HepG2 (cell line): ENCODE results near the gene FAM83D. TPM values are rescaled to one million over a fixed set of nuclear protein-coding genes. Genes with fewer than 3 reads are reported as not detected.

Experiments used
- CERS6 ChIP-seq: sonication (generic); formaldehyde crosslinking; IDR thresholded peaks from 2 replicates; pipeline ENCODE4 v1.5.0; 2020; ENCODE audit warnings: missing genetic modification reagents
- CREBL2 ChIP-seq: sonication (generic); formaldehyde crosslinking; IDR thresholded peaks from 2 replicates; pipeline ENCODE4 v1.8.1; 2023; ENCODE audit warnings: missing genetic modification reagents, mild to moderate bottlenecking, borderline replicate concordance
- FOXK1 ChIP-seq: sonication (generic); formaldehyde crosslinking; IDR thresholded peaks from 2 replicates; pipeline ENCODE4 v1.4.0; 2020; ENCODE audit warnings: low read depth, missing genetic modification reagents, borderline replicate concordance
- GTF2F1 ChIP-seq: fragments of 150-350 bp; IDR thresholded peaks from 2 replicates; pipeline ENCODE4 v1.6.1; 2014; ENCODE audit warnings: low read length
- KAT2B ChIP-seq: fragments of 150-350 bp; IDR thresholded peaks from 2 replicates; pipeline ENCODE4 v1.6.1; 2014; ENCODE audit warnings: low read depth, low read length, borderline replicate concordance
- MAFF ChIP-seq: IDR thresholded peaks from 2 replicates; pipeline ENCODE4 v1.6.1; 2011; ENCODE audit warnings: low read depth, low read length, improper control_type of control experiment
- MYC ChIP-seq: sonication (generic); formaldehyde crosslinking; IDR thresholded peaks from 2 replicates; pipeline ENCODE4 v1.9.0; 2021; ENCODE audit warnings: missing genetic modification reagents, borderline replicate concordance
- PRPF4 ChIP-seq: fragments of 200-400 bp; formaldehyde crosslinking; IDR thresholded peaks from 2 replicates; pipeline ENCODE4 v1.6.1; 2016; ENCODE audit warnings: low read length, low read depth; ENCODE audit not compliant: poor library complexity, severe bottlenecking
- TBX3 ChIP-seq: fragments of 450-650 bp; IDR thresholded peaks from 2 replicates; pipeline ENCODE4 v1.6.1; 2017; ENCODE audit warnings: antibody characterized with exemption, mild to moderate bottlenecking, inconsistent platforms, borderline replicate concordance
- TEAD3 ChIP-seq: optimal IDR thresholded peaks from 2 replicates; pipeline ENCODE3; 2016; ENCODE audit warnings: borderline replicate concordance
- ZNF121 ChIP-seq: sonication (generic); formaldehyde crosslinking; IDR thresholded peaks from 2 replicates; pipeline ENCODE4 v1.5.0; 2020; ENCODE audit warnings: mild to moderate bottlenecking, missing genetic modification reagents
- ZNF280B ChIP-seq: sonication (generic); formaldehyde crosslinking; IDR thresholded peaks from 2 replicates; pipeline ENCODE4 v1.5.0; 2020; ENCODE audit warnings: missing genetic modification reagents, mild to moderate bottlenecking, borderline replicate concordance
- ZNF383 ChIP-seq: sonication (generic); formaldehyde crosslinking; IDR thresholded peaks from 2 replicates; pipeline ENCODE4 v1.4.0; 2020; ENCODE audit warnings: missing genetic modification reagents, mild to moderate bottlenecking, borderline replicate concordance
- ZNF713 ChIP-seq: sonication (generic); formaldehyde crosslinking; IDR thresholded peaks from 2 replicates; pipeline ENCODE4 v1.4.0; 2020; ENCODE audit warnings: mild to moderate bottlenecking, missing genetic modification reagents
- ZSCAN22 ChIP-seq: sonication (generic); formaldehyde crosslinking; IDR thresholded peaks from 2 replicates; pipeline ENCODE4 v1.4.0; 2020; ENCODE audit warnings: mild to moderate bottlenecking, missing genetic modification reagents
- polyA plus RNA-seq, 8 experiments: library from polyadenylated mRNA; depleted of rRNA in 3 of 8; stranded (reverse) in 7 of 8; unstranded in 1 of 8; fragments of >200 nt; fragmentation: Illumina TruSeq in 4 of 8; extraction: Trizol in 4 of 8; gene quantifications; 2 replicates each; pipeline versions ENCODE4 v1.2.1 to v1.2.3, GENCODE V29; 2011 to 2016; ENCODE audit warnings: low read depth in 4 of 8, missing spikeins in 1 of 8, mixed read lengths in 1 of 8; ENCODE audit not compliant: insufficient read depth in 1 of 8
- total RNA-seq, 5 experiments: library from RNA; depleted of rRNA; stranded (reverse); fragments of >200 nt; fragmentation: Illumina TruSeq; extraction: Trizol; gene quantifications; 2 replicates each; pipeline ENCODE4 v1.2.3, GENCODE V29; 2016; ENCODE audit warnings: low read depth in 1 of 5
- TF ChIP-seq, protein P1 (sequence below): sonication (generic); formaldehyde crosslinking; IDR thresholded peaks from 2 replicates; pipeline ENCODE4 v1.5.1; 2020; ENCODE audit warnings: missing genetic modification reagents, mild to moderate bottlenecking, borderline replicate concordance
- TF ChIP-seq, protein P2 (sequence below): sonication (generic); formaldehyde crosslinking; IDR thresholded peaks from 2 replicates; pipeline ENCODE4 v1.5.1; 2020; ENCODE audit warnings: mild to moderate bottlenecking, missing genetic modification reagents, moderate library complexity

FAM83D gene
- total and polyA plus RNA-seq, 2 of the 13 experiments (the other 11 are each of a cell fraction or from before 2014, with no cell fraction given), result 51.4 to 64.0 TPM

DNA sequence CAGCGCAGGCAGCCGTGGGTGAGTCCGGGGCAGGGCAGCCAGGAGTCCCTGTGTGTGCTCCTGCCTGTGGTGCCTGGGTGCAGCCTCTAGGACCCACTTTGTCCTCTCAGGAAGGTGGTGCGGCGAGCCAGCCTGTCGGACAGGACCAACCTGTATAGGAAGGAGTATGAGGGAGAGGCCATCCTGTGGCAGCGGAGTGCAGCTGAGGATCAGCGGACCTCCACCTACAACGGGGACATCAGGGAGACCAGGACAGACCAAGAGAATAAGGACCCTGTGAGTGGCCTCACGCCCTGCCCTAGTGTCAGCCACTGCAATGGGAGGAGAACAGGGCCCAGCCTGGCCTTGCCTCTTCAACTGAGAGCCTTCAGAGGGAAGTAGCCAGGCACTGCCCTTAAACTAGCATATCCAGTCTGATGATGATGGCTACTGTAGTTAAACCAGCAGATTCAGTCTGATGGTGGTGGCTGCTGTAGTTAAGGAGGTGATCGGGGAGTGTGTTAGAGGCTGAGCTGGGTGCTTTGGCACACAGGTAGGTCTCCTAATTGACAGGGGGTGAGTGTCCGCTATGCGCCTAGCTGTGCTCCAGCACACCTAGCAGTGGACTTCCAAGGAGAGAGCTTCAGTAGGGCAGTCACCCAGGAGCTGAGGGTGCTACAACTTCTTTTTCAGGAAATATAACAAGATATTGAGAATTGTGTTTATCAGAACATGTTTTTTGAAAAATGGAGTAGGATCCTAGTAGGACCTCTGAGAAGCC lies 18.1 kb upstream of the FAM83D start (continued):
- TF ChIP-seq, protein P1, sequence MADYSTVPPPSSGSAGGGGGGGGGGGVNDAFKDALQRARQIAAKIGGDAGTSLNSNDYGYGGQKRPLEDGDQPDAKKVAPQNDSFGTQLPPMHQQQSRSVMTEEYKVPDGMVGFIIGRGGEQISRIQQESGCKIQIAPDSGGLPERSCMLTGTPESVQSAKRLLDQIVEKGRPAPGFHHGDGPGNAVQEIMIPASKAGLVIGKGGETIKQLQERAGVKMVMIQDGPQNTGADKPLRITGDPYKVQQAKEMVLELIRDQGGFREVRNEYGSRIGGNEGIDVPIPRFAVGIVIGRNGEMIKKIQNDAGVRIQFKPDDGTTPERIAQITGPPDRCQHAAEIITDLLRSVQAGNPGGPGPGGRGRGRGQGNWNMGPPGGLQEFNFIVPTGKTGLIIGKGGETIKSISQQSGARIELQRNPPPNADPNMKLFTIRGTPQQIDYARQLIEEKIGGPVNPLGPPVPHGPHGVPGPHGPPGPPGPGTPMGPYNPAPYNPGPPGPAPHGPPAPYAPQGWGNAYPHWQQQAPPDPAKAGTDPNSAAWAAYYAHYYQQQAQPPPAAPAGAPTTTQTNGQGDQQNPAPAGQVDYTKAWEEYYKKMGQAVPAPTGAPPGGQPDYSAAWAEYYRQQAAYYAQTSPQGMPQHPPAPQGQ (CRISPR knock-in tag), result peak; percentile 78; the same call in 1 of the 2 replicates
- TF ChIP-seq PRPF4 (no peak), ZNF121 (0 out of 2 replicates have a peak, but pooled peaks have one; percentile 41), TEAD3 (CRISPR knock-in tag) (peak; percentile 17), GTF2F1 (no peak), KAT2B (no peak), ZNF280B (peak; percentile 72; the same call in 1 of the 2 replicates), TBX3 (no peak), FOXK1 (CRISPR knock-in tag) (no peak), ZSCAN22 (CRISPR knock-in tag) (peak; percentile 93), ZNF383 (no peak), ZNF713 (no peak), CREBL2 (CRISPR knock-in tag) (no peak), MYC (CRISPR knock-in tag) (0 out of 2 replicates have a peak, but pooled peaks have one; percentile 25), CERS6 (no peak), MAFF (no peak)
- TF ChIP-seq, protein P2, sequence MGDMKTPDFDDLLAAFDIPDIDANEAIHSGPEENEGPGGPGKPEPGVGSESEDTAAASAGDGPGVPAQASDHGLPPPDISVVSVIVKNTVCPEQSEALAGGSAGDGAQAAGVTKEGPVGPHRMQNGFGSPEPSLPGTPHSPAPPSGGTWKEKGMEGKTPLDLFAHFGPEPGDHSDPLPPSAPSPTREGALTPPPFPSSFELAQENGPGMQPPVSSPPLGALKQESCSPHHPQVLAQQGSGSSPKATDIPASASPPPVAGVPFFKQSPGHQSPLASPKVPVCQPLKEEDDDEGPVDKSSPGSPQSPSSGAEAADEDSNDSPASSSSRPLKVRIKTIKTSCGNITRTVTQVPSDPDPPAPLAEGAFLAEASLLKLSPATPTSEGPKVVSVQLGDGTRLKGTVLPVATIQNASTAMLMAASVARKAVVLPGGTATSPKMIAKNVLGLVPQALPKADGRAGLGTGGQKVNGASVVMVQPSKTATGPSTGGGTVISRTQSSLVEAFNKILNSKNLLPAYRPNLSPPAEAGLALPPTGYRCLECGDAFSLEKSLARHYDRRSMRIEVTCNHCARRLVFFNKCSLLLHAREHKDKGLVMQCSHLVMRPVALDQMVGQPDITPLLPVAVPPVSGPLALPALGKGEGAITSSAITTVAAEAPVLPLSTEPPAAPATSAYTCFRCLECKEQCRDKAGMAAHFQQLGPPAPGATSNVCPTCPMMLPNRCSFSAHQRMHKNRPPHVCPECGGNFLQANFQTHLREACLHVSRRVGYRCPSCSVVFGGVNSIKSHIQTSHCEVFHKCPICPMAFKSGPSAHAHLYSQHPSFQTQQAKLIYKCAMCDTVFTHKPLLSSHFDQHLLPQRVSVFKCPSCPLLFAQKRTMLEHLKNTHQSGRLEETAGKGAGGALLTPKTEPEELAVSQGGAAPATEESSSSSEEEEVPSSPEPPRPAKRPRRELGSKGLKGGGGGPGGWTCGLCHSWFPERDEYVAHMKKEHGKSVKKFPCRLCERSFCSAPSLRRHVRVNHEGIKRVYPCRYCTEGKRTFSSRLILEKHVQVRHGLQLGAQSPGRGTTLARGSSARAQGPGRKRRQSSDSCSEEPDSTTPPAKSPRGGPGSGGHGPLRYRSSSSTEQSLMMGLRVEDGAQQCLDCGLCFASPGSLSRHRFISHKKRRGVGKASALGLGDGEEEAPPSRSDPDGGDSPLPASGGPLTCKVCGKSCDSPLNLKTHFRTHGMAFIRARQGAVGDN, result peak; percentile 48; the same call in 1 of the 2 replicates
